ENCODE data around the gene DPEP3. TPM values are rescaled to one million over a fixed set of nuclear protein-coding genes. Genes with fewer than 3 reads are reported as not detected.
A peak's percentile ranks its signal among the peaks of the same experiment; 100 is the strongest.

The DPEP3 gene
- total RNA-seq, 1 donor from 2014 or later: 0.18 TPM

- peak; percentile 58 for DNase-seq
These were observed 54.0 kb downstream of the DPEP3 start for GRCh38 chr16:67926181-67926750.

More at GRCh38 chr16:67926181-67926750, 54.0 kb downstream of the DPEP3 start:
- Histone ChIP-seq H3K4me3 (no peak overlapping the region), H3K27me3 (ENCODE audit: low read depth) (no peaks in the 10 kb centered on the region), H3K27ac (peak overlapping the region; percentile 56), H3K4me1 (peaks cover 31% of the 10 kb centered on the region), H3K9me3 (no peaks in the 10 kb centered on the region), H3K36me3 (peaks cover 59% of the 10 kb centered on the region)
- intact Hi-C loops (cut with DNase I): no loop called here
- no peak for TF ChIP-seq CTCF (IDR thresholded peaks at IDR 0.05)
- ATAC-seq: peak in 1 of 2 donors; percentile 18

Other genes starting within 250 kb of the DPEP3 start
- 21.7 TPM for gene RANBP10, start 173.9 kb downstream of the DPEP3 start, total RNA-seq
- gene TSNAXIP1, start 173.6 kb downstream of the DPEP3 start, total RNA-seq: 3.5 TPM
- gene THAP11, start 138.2 kb downstream of the DPEP3 start, total RNA-seq: 26.1 TPM
- gene NUTF2, start 133.6 kb downstream of the DPEP3 start, total RNA-seq: 55.8 TPM
- 29.9 TPM for gene CENPT, start 132.8 kb downstream of the DPEP3 start, total RNA-seq
- gene EDC4, start 107.4 kb downstream of the DPEP3 start, total RNA-seq: 51.2 TPM
- 1.7 TPM for gene NRN1L, start 95.6 kb downstream of the DPEP3 start, total RNA-seq
- 28.3 TPM for gene PSKH1, start 87.2 kb downstream of the DPEP3 start, total RNA-seq
- 0.59 TPM for gene CTRL, start 48.6 kb downstream of the DPEP3 start, total RNA-seq
- gene PSMB10, start 43.6 kb downstream of the DPEP3 start, total RNA-seq: 82.7 TPM
- gene LCAT, start 36.4 kb downstream of the DPEP3 start, total RNA-seq: 33.8 TPM
- gene SLC12A4, start 11.9 kb downstream of the DPEP3 start, total RNA-seq: 80.3 TPM
- gene DPEP2, start 19.0 kb upstream of the DPEP3 start, total RNA-seq: 29.5 TPM
- gene DPEP2NB, start 35.4 kb upstream of the DPEP3 start, total RNA-seq: not detected
- 9.9 TPM for gene DDX28, start 42.7 kb upstream of the DPEP3 start, total RNA-seq
- gene DUS2, start 42.8 kb upstream of the DPEP3 start, total RNA-seq: 15.1 TPM
- gene NFATC3, start 104.9 kb upstream of the DPEP3 start, total RNA-seq: 61.6 TPM

Measured in lower lobe of right lung (tissue), 2 donors.